ENCODE results near the gene COPS9.

Gene COPS9

DNA sequence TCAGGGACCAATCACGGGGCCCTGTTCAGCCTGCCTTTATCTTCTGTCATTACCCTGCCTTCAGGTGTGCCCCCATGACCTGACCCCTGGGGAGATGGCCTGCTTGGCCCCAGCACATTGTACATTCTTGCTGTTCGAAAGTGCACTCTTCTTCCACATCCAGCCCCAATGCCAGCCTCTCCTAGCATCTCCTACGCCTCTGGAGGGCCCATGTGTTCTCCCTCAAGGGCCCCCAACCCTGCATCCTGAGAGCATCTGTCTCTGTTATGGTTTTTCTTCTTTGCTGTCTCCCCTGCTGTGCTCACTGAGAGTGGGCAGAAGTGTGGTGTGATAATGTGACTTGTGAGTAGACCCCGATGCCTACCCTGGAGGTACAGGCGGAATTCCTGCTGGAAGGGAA is 45.9 kb upstream of the COPS9 start:
- DNase-seq (ENCODE audit: extremely low spot score), result no peak
- ChIA-PET POLR2A (no interaction called here), CTCF (no interaction called here)
- no peak for TF ChIP-seq HDGF (IDR thresholded peaks at IDR 0.05; ENCODE audit: borderline replicate concordance)
- no peak for TF ChIP-seq SUZ12 (IDR thresholded peaks at IDR 0.05)
- TF ChIP-seq CTBP1 (IDR thresholded peaks at IDR 0.05; ENCODE audit: borderline replicate concordance), result no peak
- no peak for TF ChIP-seq LEF1 (IDR thresholded peaks at IDR 0.05; ENCODE audit: borderline replicate concordance)
- TF ChIP-seq TARDBP (IDR thresholded peaks at IDR 0.05), result no peak
- TF ChIP-seq ZNF384 (IDR thresholded peaks at IDR 0.05), result no peak
- TF ChIP-seq FOXA1 (IDR thresholded peaks at IDR 0.05), result no peak
- TF ChIP-seq, protein P1, sequence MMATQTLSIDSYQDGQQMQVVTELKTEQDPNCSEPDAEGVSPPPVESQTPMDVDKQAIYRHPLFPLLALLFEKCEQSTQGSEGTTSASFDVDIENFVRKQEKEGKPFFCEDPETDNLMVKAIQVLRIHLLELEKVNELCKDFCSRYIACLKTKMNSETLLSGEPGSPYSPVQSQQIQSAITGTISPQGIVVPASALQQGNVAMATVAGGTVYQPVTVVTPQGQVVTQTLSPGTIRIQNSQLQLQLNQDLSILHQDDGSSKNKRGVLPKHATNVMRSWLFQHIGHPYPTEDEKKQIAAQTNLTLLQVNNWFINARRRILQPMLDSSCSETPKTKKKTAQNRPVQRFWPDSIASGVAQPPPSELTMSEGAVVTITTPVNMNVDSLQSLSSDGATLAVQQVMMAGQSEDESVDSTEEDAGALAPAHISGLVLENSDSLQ (IDR thresholded peaks at IDR 0.05), result no peak
- TF ChIP-seq ELF4 (IDR thresholded peaks at IDR 0.05), result no peak
- no peak for TF ChIP-seq FOXK2 (IDR thresholded peaks at IDR 0.05)
- no peak for TF ChIP-seq ARNT (IDR thresholded peaks at IDR 0.05)
- TF ChIP-seq L3MBTL2 (conservative IDR thresholded peaks at IDR 0.05), result no peak
- no peak for TF ChIP-seq FOXM1 (IDR thresholded peaks at IDR 0.05; ENCODE audit: borderline replicate concordance)

DNA sequence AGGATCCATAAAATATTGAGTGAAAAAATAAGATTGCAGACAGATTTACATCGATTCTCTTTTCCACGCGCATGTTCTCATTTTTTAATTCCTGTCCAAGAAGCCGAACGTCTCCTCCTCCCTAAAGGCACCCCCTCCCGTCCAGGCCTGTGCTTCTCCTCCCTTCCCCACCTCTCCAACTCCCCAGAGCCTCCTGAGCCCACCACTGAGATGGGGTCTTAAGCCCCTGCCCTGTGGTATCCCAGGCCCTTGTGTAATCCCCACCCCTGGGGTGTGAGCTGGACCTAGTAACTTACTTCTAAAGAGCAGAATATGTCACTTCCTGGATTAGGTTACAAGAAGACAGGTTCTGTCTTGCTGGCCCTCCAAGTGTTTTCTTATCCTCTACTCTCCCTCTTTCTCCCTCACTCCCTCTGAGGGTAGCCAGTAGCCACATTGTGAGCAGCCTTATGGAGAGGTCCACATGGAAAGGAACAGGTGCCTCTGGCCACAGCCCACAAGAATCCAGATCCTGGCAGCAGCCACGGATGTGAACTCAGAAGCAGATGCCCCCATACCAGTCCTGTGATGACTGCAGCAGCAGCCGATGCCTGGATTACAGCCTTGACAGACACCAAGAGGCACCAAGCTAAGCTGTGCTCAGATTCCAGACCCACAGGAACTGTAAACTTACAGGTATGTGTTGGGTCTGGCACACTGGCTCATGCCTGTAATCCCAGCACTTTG is 44.0 kb upstream of the COPS9 start:
- ChIA-PET POLR2A (no interaction called here), CTCF (no interaction called here)
- no peak for DNase-seq (ENCODE audit: extremely low spot score)
- TF ChIP-seq BHLHE40 (IDR thresholded peaks at IDR 0.05; ENCODE audit: borderline replicate concordance) (no peak), NFRKB (IDR thresholded peaks at IDR 0.05) (no peak), SP1 (IDR thresholded peaks at IDR 0.05) (no peak), ARNT (IDR thresholded peaks at IDR 0.05) (no peak), SUZ12 (IDR thresholded peaks at IDR 0.05) (no peak), HDGF (IDR thresholded peaks at IDR 0.05; ENCODE audit: borderline replicate concordance) (no peak), ZNF384 (IDR thresholded peaks at IDR 0.05) (no peak), FOXA1 (IDR thresholded peaks at IDR 0.05) (no peak), CTBP1 (IDR thresholded peaks at IDR 0.05; ENCODE audit: borderline replicate concordance) (no peak), FOXK2 (IDR thresholded peaks at IDR 0.05) (no peak), FOXM1 (IDR thresholded peaks at IDR 0.05; ENCODE audit: borderline replicate concordance) (no peak), ELF4 (IDR thresholded peaks at IDR 0.05) (no peak), LEF1 (IDR thresholded peaks at IDR 0.05; ENCODE audit: borderline replicate concordance) (no peak), L3MBTL2 (conservative IDR thresholded peaks at IDR 0.05) (no peak), TARDBP (IDR thresholded peaks at IDR 0.05) (no peak)
- TF ChIP-seq, protein P1 (IDR thresholded peaks at IDR 0.05), result no peak

DNA sequence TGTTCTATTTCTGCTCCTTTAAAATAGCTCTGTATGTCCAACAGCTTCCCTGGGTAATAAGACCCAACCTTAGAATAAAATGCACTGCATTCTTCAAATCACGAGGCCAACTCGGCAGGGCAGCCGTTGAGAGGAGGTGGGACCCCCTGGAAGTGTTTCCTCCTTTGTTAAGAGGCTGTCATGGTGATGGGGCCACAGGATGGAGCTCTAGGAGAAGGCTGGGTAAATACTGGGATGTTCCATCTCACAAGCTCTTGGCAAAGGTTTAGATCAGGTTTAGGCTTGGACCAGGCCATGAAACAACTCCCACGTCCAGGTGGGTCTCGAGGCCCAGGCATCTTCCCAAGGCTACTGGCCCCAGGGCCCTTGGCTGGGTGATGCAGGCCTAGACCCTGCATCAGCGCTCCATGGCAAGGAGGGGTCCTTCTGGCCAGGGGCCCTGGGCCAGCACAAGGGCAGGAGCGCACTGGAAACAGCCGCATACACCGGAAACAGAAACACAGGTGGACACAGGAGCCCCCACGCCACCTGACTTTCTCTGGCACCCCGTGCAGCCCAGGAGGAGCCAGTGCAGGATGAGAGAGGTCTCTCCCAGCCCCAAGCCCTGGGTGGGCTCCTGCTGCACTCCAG is 43.2 kb upstream of the COPS9 start:
- POLR2A ChIA-PET, result no interaction called here
- no peak for DNase-seq (ENCODE audit: extremely low spot score)
- TF ChIP-seq SUZ12 (IDR thresholded peaks at IDR 0.05), result no peak
- TF ChIP-seq BHLHE40 (IDR thresholded peaks at IDR 0.05; ENCODE audit: borderline replicate concordance), result no peak
- TF ChIP-seq TARDBP (IDR thresholded peaks at IDR 0.05), result no peak
- TF ChIP-seq ARNT (IDR thresholded peaks at IDR 0.05), result no peak
- TF ChIP-seq HDGF (IDR thresholded peaks at IDR 0.05; ENCODE audit: borderline replicate concordance), result no peak
- TF ChIP-seq ELF4 (IDR thresholded peaks at IDR 0.05), result no peak
- no peak for TF ChIP-seq L3MBTL2 (conservative IDR thresholded peaks at IDR 0.05)
- no peak for TF ChIP-seq ZNF384 (IDR thresholded peaks at IDR 0.05)
- no peak for TF ChIP-seq FOXM1 (IDR thresholded peaks at IDR 0.05; ENCODE audit: borderline replicate concordance)
- no peak for TF ChIP-seq SP1 (IDR thresholded peaks at IDR 0.05)
- TF ChIP-seq CTBP1 (IDR thresholded peaks at IDR 0.05; ENCODE audit: borderline replicate concordance), result no peak
- no peak for TF ChIP-seq LEF1 (IDR thresholded peaks at IDR 0.05; ENCODE audit: borderline replicate concordance)
- no peak for TF ChIP-seq FOXK2 (IDR thresholded peaks at IDR 0.05)
- TF ChIP-seq, protein P1 (IDR thresholded peaks at IDR 0.05), result no peak
- no peak for TF ChIP-seq FOXA1 (IDR thresholded peaks at IDR 0.05)
- CTCF ChIA-PET, result no interaction called here

DNA sequence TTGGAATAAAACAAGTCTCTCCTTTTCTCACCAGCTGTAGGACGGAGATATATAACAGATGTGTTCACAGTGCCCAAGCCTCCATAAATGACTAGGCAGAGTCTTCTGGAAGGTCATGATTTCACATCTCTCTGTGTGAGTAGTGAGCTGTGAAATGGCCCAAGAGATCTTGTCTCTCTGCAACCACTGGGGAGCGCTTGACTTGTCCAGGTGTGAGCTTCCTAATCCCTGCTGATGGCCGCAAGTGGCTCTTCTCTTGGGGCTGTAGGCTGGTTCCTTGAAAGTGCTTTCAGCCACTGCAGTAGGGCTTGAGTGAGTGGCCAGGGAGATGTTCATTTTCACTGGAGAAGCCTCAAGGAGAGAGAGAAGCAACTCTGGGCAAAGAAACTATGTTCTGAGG is 42.5 kb upstream of the COPS9 start:
- TF ChIP-seq SP1 (IDR thresholded peaks at IDR 0.05), result no peak
- no peak for TF ChIP-seq LEF1 (IDR thresholded peaks at IDR 0.05; ENCODE audit: borderline replicate concordance)
- TF ChIP-seq ELF4 (IDR thresholded peaks at IDR 0.05), result no peak
- TF ChIP-seq CTBP1 (IDR thresholded peaks at IDR 0.05; ENCODE audit: borderline replicate concordance), result no peak
- TF ChIP-seq FOXK2 (IDR thresholded peaks at IDR 0.05), result no peak
- TF ChIP-seq BHLHE40 (IDR thresholded peaks at IDR 0.05; ENCODE audit: borderline replicate concordance), result no peak
- TF ChIP-seq TARDBP (IDR thresholded peaks at IDR 0.05), result no peak
- no peak for TF ChIP-seq NFRKB (IDR thresholded peaks at IDR 0.05)
- TF ChIP-seq ZNF384 (IDR thresholded peaks at IDR 0.05), result no peak
- DNase-seq (ENCODE audit: extremely low spot score), result no peak
- ChIA-PET CTCF (no interaction called here), POLR2A (no interaction called here)

DNA sequence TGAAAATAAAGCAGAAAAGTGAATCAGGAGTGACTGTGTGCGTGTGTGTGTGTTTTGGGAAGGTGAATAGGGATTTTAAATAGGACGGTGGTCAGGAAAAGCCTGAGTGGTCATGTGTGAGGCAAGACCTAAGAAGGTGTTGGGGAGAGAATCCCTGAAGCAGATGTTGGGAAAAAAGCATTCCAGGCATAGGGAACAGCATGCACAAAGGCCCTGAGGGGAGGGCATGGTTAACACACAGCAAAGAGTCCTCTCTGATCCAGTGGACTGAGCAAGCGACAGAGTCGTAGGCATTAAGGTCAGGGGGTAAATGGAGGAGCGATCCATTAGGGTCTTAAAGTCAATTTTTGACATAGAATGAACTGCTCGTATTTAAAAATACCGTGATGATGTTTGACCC is 38.4 kb upstream of the COPS9 start:
- POLR2A ChIA-PET, result no interaction called here

More for the DNA sequence above, 38.4 kb upstream of the COPS9 start:
- no peak for DNase-seq (ENCODE audit: extremely low spot score)
- CTCF ChIA-PET, result no interaction called here
- TF ChIP-seq FOXM1 (IDR thresholded peaks at IDR 0.05; ENCODE audit: borderline replicate concordance) (no peak), ARNT (IDR thresholded peaks at IDR 0.05) (no peak)
